Coronary artery (tissue), 2 donors: ENCODE results near the gene TAF10.

Experiments used
- DNase-seq: peaks from one replicate; pipeline ENCODE4 v3.0.0-alpha.2; 2017; ENCODE audit warnings: low spot score
- H3K27ac ChIP-seq, 2 donors: fragments of 200-600 bp; sonication (generic); one replicate each; pipeline ENCODE4 v1.5.1; 2016 to 2019
- H3K4me3 ChIP-seq: fragments of 200-600 bp; sonication (generic); 2 replicates; pipeline ENCODE4 v1.5.1; 2016; ENCODE audit warnings: mild to moderate bottlenecking, moderate library complexity
- TF ChIP-seq, protein P1 (sequence below): fragments of 200-600 bp; sonication (generic); IDR thresholded peaks from one replicate; pipeline ENCODE4 v1.5.1; 2019; ENCODE audit warnings: antibody characterized with exemption

The TAF10 gene

GRCh38 chr11:6642957-6643356 lies 30.9 kb upstream of the TAF10 start:
- DNase-seq = peak; percentile 12
- TF ChIP-seq, protein P1, sequence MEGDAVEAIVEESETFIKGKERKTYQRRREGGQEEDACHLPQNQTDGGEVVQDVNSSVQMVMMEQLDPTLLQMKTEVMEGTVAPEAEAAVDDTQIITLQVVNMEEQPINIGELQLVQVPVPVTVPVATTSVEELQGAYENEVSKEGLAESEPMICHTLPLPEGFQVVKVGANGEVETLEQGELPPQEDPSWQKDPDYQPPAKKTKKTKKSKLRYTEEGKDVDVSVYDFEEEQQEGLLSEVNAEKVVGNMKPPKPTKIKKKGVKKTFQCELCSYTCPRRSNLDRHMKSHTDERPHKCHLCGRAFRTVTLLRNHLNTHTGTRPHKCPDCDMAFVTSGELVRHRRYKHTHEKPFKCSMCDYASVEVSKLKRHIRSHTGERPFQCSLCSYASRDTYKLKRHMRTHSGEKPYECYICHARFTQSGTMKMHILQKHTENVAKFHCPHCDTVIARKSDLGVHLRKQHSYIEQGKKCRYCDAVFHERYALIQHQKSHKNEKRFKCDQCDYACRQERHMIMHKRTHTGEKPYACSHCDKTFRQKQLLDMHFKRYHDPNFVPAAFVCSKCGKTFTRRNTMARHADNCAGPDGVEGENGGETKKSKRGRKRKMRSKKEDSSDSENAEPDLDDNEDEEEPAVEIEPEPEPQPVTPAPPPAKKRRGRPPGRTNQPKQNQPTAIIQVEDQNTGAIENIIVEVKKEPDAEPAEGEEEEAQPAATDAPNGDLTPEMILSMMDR = no peak
- no peak overlapping the region for H3K4me3 ChIP-seq
- H3K27ac ChIP-seq = no peak overlapping the region

DNA sequence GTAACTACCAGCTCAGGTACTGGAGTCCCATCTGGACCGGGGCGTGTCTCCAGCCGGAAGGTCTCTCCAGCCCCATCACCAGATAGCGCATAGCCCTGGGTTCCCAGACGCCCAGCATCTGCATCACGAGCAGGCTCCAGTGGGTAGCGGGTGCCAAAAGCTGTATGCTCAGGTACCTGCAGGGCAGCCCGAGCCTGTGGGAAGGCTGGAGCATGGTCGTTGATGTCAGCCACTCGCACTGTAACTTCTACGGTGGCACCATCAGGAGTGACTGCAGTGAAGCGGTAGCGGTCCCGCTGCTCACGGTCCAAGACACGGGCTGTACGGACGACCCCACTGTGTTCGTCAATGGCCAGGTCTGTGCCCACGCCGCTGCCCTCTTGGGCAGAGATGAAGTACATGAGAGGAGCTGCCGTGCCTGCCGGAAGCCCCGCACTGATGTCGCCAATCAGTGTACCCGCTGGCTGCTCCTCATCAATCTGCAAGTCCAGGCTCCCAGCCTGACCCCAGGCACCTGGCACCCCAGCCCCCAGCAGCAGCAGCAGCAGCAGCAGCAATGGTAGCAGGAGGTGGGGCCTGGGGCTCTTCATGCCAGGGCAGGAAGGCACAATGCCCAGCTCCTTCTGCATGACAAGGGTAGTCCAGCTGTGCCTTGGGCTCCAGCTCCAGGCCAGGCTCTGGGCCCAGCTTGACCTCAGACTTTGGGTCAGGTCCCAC lies 29.1 kb upstream of the TAF10 start:
- TF ChIP-seq, protein P1 = no peak
- no peak overlapping the region for H3K27ac ChIP-seq
- peak; percentile 67 for DNase-seq
- H3K4me3 ChIP-seq = no peak overlapping the region

DNA sequence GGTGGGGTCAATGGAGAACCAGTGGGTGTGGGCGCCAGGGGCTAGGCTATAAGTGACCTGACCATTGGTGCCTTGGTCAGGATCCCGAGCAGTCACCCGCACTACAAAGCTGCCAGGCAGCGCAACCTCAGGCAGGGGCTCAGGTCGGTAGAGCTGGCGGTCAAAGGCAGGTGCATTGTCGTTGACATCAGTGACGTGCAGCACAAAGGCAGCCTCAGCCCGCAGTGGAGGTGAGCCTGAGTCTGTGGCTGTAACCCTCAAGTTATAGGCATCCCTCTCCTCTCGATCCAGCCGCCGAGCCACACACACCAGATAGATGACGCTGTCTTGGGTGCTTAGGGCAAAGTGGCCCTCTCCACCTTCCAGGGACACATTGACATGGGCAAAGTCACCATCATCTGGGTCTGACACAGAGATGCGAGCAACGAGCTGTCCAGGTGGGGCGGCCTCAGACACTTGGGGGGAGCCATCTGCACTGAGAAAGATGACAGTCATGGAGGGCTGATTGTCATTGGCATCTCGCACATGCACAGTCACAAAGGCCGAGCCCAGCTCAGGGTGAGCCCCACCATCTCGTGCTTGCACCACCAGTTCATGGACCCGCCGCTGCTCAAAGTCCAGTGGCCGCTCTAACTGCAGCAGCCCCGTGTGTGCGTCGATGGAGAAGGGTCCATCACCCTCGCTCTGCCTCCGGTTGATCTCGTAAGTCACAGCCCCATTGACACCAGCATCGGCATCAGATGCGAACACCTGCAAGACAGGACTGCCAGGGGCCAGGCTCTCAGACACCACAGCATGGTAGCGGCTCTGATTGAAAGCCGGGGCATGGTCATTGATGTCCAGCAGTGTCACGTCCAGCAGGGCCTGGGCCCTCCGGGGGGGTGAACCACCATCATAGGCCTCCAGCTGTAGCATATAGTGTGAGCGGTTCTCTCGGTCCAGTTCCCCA lies 28.3 kb upstream of the TAF10 start:
- Histone ChIP-seq H3K27ac (no peak overlapping the region), H3K4me3 (no peak overlapping the region)
- DNase-seq = peak; percentile 57
- TF ChIP-seq, protein P1 = no peak

GRCh38 chr11:6638429-6638828 lies 26.4 kb upstream of the TAF10 start:
- DNase-seq = no peak
- TF ChIP-seq, protein P1 = no peak
- no peak overlapping the region for H3K27ac ChIP-seq
- no peak overlapping the region for H3K4me3 ChIP-seq

GRCh38 chr11:6637871-6638270 lies 25.9 kb upstream of the TAF10 start:
- no peak overlapping the region for H3K4me3 ChIP-seq
- peak overlapping the region in 1 of 2 donors; percentile 12 for H3K27ac ChIP-seq
- peak; percentile 72 for DNase-seq
- TF ChIP-seq, protein P1 = no peak

GRCh38 chr11:6636480-6636879 lies 24.5 kb upstream of the TAF10 start:
- no peak for DNase-seq
- TF ChIP-seq, protein P1 = no peak
- no peak overlapping the region for H3K4me3 ChIP-seq
- H3K27ac ChIP-seq = no peak overlapping the region
